GM23248 (cell line): ENCODE data around the gene DENND1A. TPM values are rescaled to one million over a fixed set of nuclear protein-coding genes. Genes with fewer than 3 reads are reported as not detected.

Experiments
- DNase-seq: peaks from one replicate; pipeline ENCODE4 v3.0.0-alpha.2; 2015
- H2AFZ ChIP-seq: fragments of 200-600 bp; sonication (generic); 2 replicates; pipeline ENCODE4 v1.6.1; 2016; ENCODE audit warnings: antibody characterized with exemption
- H3F3A ChIP-seq: fragments of 200-600 bp; sonication (generic); 2 replicates; pipeline ENCODE4 v1.6.1; 2016; ENCODE audit warnings: mild to moderate bottlenecking, antibody characterized with exemption, mixed run types; ENCODE audit not compliant: insufficient read depth
- H3K27ac ChIP-seq: fragments of 200-600 bp; sonication (generic); 2 replicates; pipeline ENCODE4 v1.5.1; 2016; ENCODE audit warnings: mild to moderate bottlenecking
- H3K27me3 ChIP-seq: fragments of 200-600 bp; sonication (generic); replicated peaks from 2 replicates; pipeline ENCODE4 v1.6.1; 2016; ENCODE audit warnings: mild to moderate bottlenecking; ENCODE audit not compliant: insufficient read depth
- H3K36me3 ChIP-seq: fragments of 200-600 bp; sonication (generic); 2 replicates; pipeline ENCODE4 v1.6.1; 2016; ENCODE audit warnings: low read depth, mild to moderate bottlenecking
- H3K4me1 ChIP-seq: fragments of 200-600 bp; sonication (generic); 2 replicates; pipeline ENCODE4 v1.6.1; 2016; ENCODE audit warnings: mild to moderate bottlenecking; ENCODE audit not compliant: insufficient read depth
- H3K4me2 ChIP-seq: fragments of 200-600 bp; sonication (generic); one replicate; pipeline ENCODE4 v1.6.1; 2016; ENCODE audit warnings: mild to moderate bottlenecking; ENCODE audit not compliant: unreplicated experiment
- H3K4me3 ChIP-seq: fragments of 200-600 bp; sonication (generic); 2 replicates; pipeline ENCODE4 v1.5.1; 2016; ENCODE audit warnings: mild to moderate bottlenecking
- H3K79me2 ChIP-seq: fragments of 200-600 bp; sonication (generic); 2 replicates; pipeline ENCODE4 v1.6.1; 2016; ENCODE audit warnings: mild to moderate bottlenecking; ENCODE audit not compliant: insufficient read depth
- H3K9ac ChIP-seq: fragments of 200-600 bp; sonication (generic); 2 replicates; pipeline ENCODE4 v1.6.1; 2016; ENCODE audit warnings: mild to moderate bottlenecking
- H3K9me2 ChIP-seq: fragments of 200-600 bp; sonication (generic); 2 replicates; pipeline ENCODE4 v1.6.1; 2016; ENCODE audit warnings: mixed run types, mild to moderate bottlenecking, moderate library complexity; ENCODE audit not compliant: insufficient read depth
- H3K9me3 ChIP-seq: fragments of 200-600 bp; sonication (generic); one replicate; pipeline ENCODE4 v1.6.1; 2017; ENCODE audit warnings: low read depth
- H4K20me1 ChIP-seq: fragments of 200-600 bp; sonication (generic); 2 replicates; pipeline ENCODE4 v1.6.0; 2016; ENCODE audit not compliant: insufficient read depth
- EZH2 ChIP-seq: fragments of 200-600 bp; sonication (generic); IDR thresholded peaks from 2 replicates; pipeline ENCODE4 v1.6.1; 2018; ENCODE audit warnings: antibody characterized with exemption, mild to moderate bottlenecking; ENCODE audit not compliant: insufficient read depth, poor library complexity, severe bottlenecking
- EZH2phosphoT487 ChIP-seq: fragments of 200-600 bp; sonication (generic); IDR thresholded peaks from 2 replicates; pipeline ENCODE4 v1.6.1; 2018; ENCODE audit warnings: antibody characterized with exemption, moderate library complexity, mild to moderate bottlenecking, low read depth; ENCODE audit not compliant: insufficient read depth
- WGBS, 2 experiments: methylation state at CpG; one replicate each; pipeline ENCODE4 v1.1.6; 2015 to 2017; ENCODE audit warnings: low lambda C conversion rate in 2 of 2, low coverage in 1 of 2; ENCODE audit errors: missing lambda C conversion rate in 2 of 2; 5-methylcytosine and 5-hydroxymethylcytosine counted together
- in situ Hi-C: fragments of 300-500 bp; cut with MboI; formaldehyde crosslinking; loops from 2 replicates; pipeline ENCODE4 v1.15.0; 2020
- polyA plus RNA-seq: library from polyadenylated mRNA; unstranded; fragments of >200 nt; fragmentation: Nextera tagmentation; extraction: Ambion mirVana; gene quantifications from 2 replicates; pipeline ENCODE4 v1.2.1, GENCODE V29; 2016
- total RNA-seq: library from RNA; depleted of rRNA; stranded (reverse); fragments of >200 nt; shearing (Covaris generic); gene quantifications from 2 replicates; pipeline ENCODE4 v1.2.3, GENCODE V29; 2014

Gene DENND1A
- total and polyA plus RNA-seq, 2 experiments from 2014 or later: 13.2 to 16.4 TPM

DNA sequence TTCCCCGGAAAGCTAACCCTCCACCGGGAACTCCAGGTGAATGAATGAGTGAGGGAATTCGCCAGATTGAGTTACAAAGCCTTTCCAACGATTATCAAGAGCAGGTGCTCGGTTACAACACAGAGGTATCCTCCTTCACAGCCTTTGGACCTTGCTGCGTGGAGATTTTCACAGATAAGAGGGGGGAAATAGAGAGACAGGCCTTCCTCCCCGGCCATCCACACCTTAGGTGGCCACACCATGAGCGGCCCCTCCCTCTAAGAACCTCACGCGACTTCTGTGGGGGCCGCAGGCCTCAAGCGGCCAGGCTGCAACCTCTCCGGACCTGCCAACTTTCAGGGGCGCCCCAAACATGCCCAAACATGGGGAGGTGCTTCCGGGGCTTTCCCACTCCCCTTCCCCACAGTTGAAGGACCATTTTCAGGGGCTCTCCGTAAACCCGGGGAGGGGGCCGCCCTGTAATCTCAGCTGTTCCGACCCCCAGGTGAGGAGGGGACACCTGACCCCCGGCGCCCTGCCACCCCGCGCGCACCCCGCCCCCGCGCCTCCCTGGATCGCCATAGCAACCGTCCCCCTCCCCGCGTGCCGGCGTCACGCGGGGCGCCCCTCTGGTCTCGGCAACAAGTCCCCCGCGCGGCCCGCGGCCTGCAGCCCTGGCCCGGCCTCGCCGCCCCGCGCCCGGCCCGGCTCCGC lies 603 bp downstream of the DENND1A start:
- DNase-seq: no peak
- H4K20me1 ChIP-seq: peaks cover 16% of the 10 kb centered on the region; the same call in 1 of the 2 replicates
- peak overlapping the region; percentile 78 for H3K9ac ChIP-seq
- H3K36me3 ChIP-seq: no peaks in the 10 kb centered on the region
- H3K27me3 ChIP-seq: no peaks in the 10 kb centered on the region
- no peaks in the 10 kb centered on the region for H3K9me2 ChIP-seq
- H2AFZ ChIP-seq: peak overlapping the region; percentile 57
- H3K27ac ChIP-seq: peak overlapping the region; percentile 30
- WGBS, 2 experiments: 0 to 2% methylated on average over 14 to 49 of the region's 50 CpGs
- in situ Hi-C loops: no loop called here
- H3K79me2 ChIP-seq: peaks cover 31% of the 10 kb centered on the region
- no peaks in the 10 kb centered on the region for H3K9me3 ChIP-seq
- TF ChIP-seq EZH2: no peak
- TF ChIP-seq EZH2phosphoT487: no peak
- peak overlapping the region; percentile 75 for H3K4me3 ChIP-seq
- H3K4me2 ChIP-seq: peak overlapping the region; percentile 81
- H3K4me1 ChIP-seq: peaks cover 38% of the 10 kb centered on the region
- H3F3A ChIP-seq: peaks cover 36% of the 10 kb centered on the region

GRCh38 chr9:123928533-123929176 lies 1.3 kb downstream of the DENND1A start:
- H3K4me1 ChIP-seq: peaks cover 34% of the 10 kb centered on the region
- in situ Hi-C loops: no loop called here
- no peaks in the 10 kb centered on the region for H3K9me3 ChIP-seq
- H3K36me3 ChIP-seq: no peaks in the 10 kb centered on the region
- peaks cover 36% of the 10 kb centered on the region for H3F3A ChIP-seq
- no peaks in the 10 kb centered on the region for H3K27me3 ChIP-seq
- DNase-seq: peak; percentile 81
- 2 to 3% methylated on average over 6 of the region's 6 CpGs for WGBS, 2 experiments
- TF ChIP-seq EZH2phosphoT487 (no peak), EZH2 (no peak)
- peak overlapping the region; percentile 30 for H3K27ac ChIP-seq
- H3K4me3 ChIP-seq: peak overlapping the region; percentile 75
- peaks cover 38% of the 10 kb centered on the region for H3K79me2 ChIP-seq
- peak overlapping the region; percentile 81 for H3K4me2 ChIP-seq
- no peaks in the 10 kb centered on the region for H3K9me2 ChIP-seq
- peak overlapping the region; percentile 57 for H2AFZ ChIP-seq
- peaks cover 16% of the 10 kb centered on the region; the same call in 1 of the 2 replicates for H4K20me1 ChIP-seq
- peak overlapping the region; percentile 78 for H3K9ac ChIP-seq

- peaks cover 36% of the 10 kb centered on the region for H3F3A ChIP-seq
- in situ Hi-C loops: no loop called here
- WGBS, 2 experiments: 24 to 27% methylated on average over 5 of the region's 5 CpGs
- no peak for TF ChIP-seq EZH2phosphoT487
- TF ChIP-seq EZH2: no peak
- peak overlapping the region; percentile 81 for H3K4me2 ChIP-seq
- H4K20me1 ChIP-seq: peaks cover 16% of the 10 kb centered on the region; the same call in 1 of the 2 replicates
- H3K9ac ChIP-seq: no peak overlapping the region
- H3K36me3 ChIP-seq: no peaks in the 10 kb centered on the region
- DNase-seq: peak; percentile 59
- H3K9me3 ChIP-seq: no peaks in the 10 kb centered on the region
- peak overlapping the region; percentile 30 for H3K27ac ChIP-seq
- H3K4me1 ChIP-seq: peaks cover 31% of the 10 kb centered on the region
- H3K4me3 ChIP-seq: peak overlapping the region; percentile 75
- no peaks in the 10 kb centered on the region for H3K27me3 ChIP-seq
- H3K79me2 ChIP-seq: peaks cover 46% of the 10 kb centered on the region
- H2AFZ ChIP-seq: no peak overlapping the region
- no peaks in the 10 kb centered on the region for H3K9me2 ChIP-seq
These were observed 2.0 kb downstream of the DENND1A start for GRCh38 chr9:123927625-123928532.

- Histone ChIP-seq H3K36me3 (no peaks in the 10 kb centered on the region), H3K4me2 (no peak overlapping the region), H3K27me3 (no peaks in the 10 kb centered on the region), H4K20me1 (peaks cover 16% of the 10 kb centered on the region; the same call in 1 of the 2 replicates), H3K4me3 (no peak overlapping the region), H3F3A (peaks cover 36% of the 10 kb centered on the region), H3K79me2 (peaks cover 55% of the 10 kb centered on the region), H2AFZ (no peak overlapping the region), H3K9me2 (no peaks in the 10 kb centered on the region), H3K9ac (no peak overlapping the region), H3K27ac (no peak overlapping the region), H3K4me1 (peaks cover 31% of the 10 kb centered on the region), H3K9me3 (no peaks in the 10 kb centered on the region)
- TF ChIP-seq EZH2phosphoT487 (no peak), EZH2 (no peak)
- no peak for DNase-seq
- in situ Hi-C loops: no loop called here
- WGBS, 2 experiments: 98 to 99% methylated on average over 5 of the region's 5 CpGs
These were observed 3.0 kb downstream of the DENND1A start for GRCh38 chr9:123926941-123927340.
